Heart right ventricle (tissue), 16 donors: Measurements from ENCODE around the gene PIP5K1C. TPM values are rescaled to one million over a fixed set of nuclear protein-coding genes. Genes with fewer than 3 reads are reported as not detected.

Experiments
- ATAC-seq, 8 donors: fragments of 200-7000 bp; cut with Tn5 transposase; one replicate each; pipeline ENCODE4 v1.9.1; 2020; ENCODE audit warnings: mild to moderate bottlenecking in 8 of 8, moderate library complexity in 8 of 8, moderate number of reproducible peaks in 1 of 8
- DNase-seq, 2 donors: peaks; one replicate each; pipeline ENCODE4 v3.0.0-alpha.2; 2020
- H3K27ac ChIP-seq, 10 donors: fragments of 200-600 bp; sonication (generic) in 2 of 10; one replicate each; pipeline versions ENCODE4 v1.5.0 to v1.8.0; 2020 to 2022; ENCODE audit warnings: mild to moderate bottlenecking in 3 of 10
- H3K27me3 ChIP-seq, 7 donors: fragments of 200-600 bp; one replicate each; pipeline ENCODE4 v1.8.0; 2021 to 2022; ENCODE audit warnings: mild to moderate bottlenecking in 2 of 7
- H3K36me3 ChIP-seq, 9 donors: fragments of 200-600 bp; sonication (generic) in 1 of 9; one replicate each; pipeline versions ENCODE4 v1.5.0 to v1.8.0; 2020 to 2022; ENCODE audit warnings: mild to moderate bottlenecking in 2 of 9
- H3K4me1 ChIP-seq, 9 donors: fragments of 200-600 bp; sonication (generic) in 1 of 9; one replicate each; pipeline versions ENCODE4 v1.5.0 to v1.8.0; 2020 to 2022; ENCODE audit warnings: mild to moderate bottlenecking in 4 of 9
- H3K4me3 ChIP-seq, 10 donors: fragments of 200-600 bp; sonication (generic) in 2 of 10; one replicate each; pipeline versions ENCODE4 v1.5.0 to v1.8.0; 2020 to 2022; ENCODE audit warnings: mild to moderate bottlenecking in 7 of 10, moderate library complexity in 2 of 10
- H3K9me3 ChIP-seq, 11 donors: fragments of 200-600 bp in 10 of 11; sonication (generic) in 2 of 11; one replicate each; pipeline versions ENCODE4 v1.5.0 to v1.8.0; 2013 to 2022; ENCODE audit warnings: mild to moderate bottlenecking in 2 of 11, control low read depth in 1 of 11, moderate library complexity in 1 of 11
- WGBS, 2 donors: extraction: QIAGEN DNeasy Blood & Tissue Kit; methylation state at CpG; one replicate each; pipeline ENCODE4 v1.1.7; 2013; ENCODE audit warnings: inconsistent platforms in 1 of 2; 5-methylcytosine and 5-hydroxymethylcytosine counted together
- intact Hi-C, 10 donors: fragments of 100-400 bp; cut with DNase I; formaldehyde crosslinking; loops; one replicate each; pipeline versions ENCODE4 v1.11.1 to v1.14.2; 2022
- polyA plus RNA-seq, 2 donors: library from polyadenylated mRNA; stranded (reverse); fragments of 200-250 nt; gene quantifications; one replicate each; pipeline ENCODE4 v1.2.3, GENCODE V29; 2013
- total RNA-seq, 10 donors: library from RNA; stranded (reverse); fragmentation: NEBNext Ultra II Directional in 3 of 10; extraction: Animal tissue kit (Norgen Biotek cat#: 25700) in 3 of 10; gene quantifications; one replicate each; pipeline versions ENCODE4 v1.2.1 to v1.2.4, GENCODE V29; 2021 to 2023
- TF ChIP-seq, protein P1 (sequence below), 9 donors: fragments of 200-600 bp; sonication (generic) in 2 of 9; IDR thresholded peaks; one replicate each; pipeline versions ENCODE4 v1.5.0 to v1.8.0; 2021 to 2022; ENCODE audit warnings: antibody characterized with exemption in 9 of 9, mild to moderate bottlenecking in 5 of 9, moderate library complexity in 1 of 9
- donor health status: Arrhythmogenic right ventricular cardiomyopathy.
- donor health status: ischemic (EF 13 %, LVEDD 7.1; RV severe dilation, severe dysfunction).
- donor health status: healthy with polysubstance abuse.
- donor health status: DM: no; HTN: yes; CAD: no.
- donor health status: DM: no; HTN: no; CAD: no.
- donor health status: ischemic (EF 25% LVEDD 6.9; RV normal size, moderate dysfunction).
- donor health status: ischemic (EF 25% LVEDD 5.7; RV mildly dilated, moderate dysfunction).
- donor health status: healthy.
- donor health status: DM: yes; HTN: yes; CAD: no.
- donor health status: Ischemic cardiomyopathy.
- donor health status: ischemic (EF 35%, LVEDD 5.7; RV mildly dilated, moderate dysfunction).
- donor health status: nonischemic (EF 11% LVEDD 7.7; RV severe dilation, severe dysfunction).
- donor health status: DM: yes; HTN: yes; CAD: no.
- donor health status: PGD.
- donor health status: ischemic (EF 29% LVEDD 5.4; RV normal size, mild dysfunction).
- donor health status: nonischemic (EF 23%, LVEDD 6.1; RV moderate dilation, normal function).

The PIP5K1C gene
- total and polyA plus RNA-seq, 12 donors, result 18.3 to 46.6 (median 34.9) TPM

DNA sequence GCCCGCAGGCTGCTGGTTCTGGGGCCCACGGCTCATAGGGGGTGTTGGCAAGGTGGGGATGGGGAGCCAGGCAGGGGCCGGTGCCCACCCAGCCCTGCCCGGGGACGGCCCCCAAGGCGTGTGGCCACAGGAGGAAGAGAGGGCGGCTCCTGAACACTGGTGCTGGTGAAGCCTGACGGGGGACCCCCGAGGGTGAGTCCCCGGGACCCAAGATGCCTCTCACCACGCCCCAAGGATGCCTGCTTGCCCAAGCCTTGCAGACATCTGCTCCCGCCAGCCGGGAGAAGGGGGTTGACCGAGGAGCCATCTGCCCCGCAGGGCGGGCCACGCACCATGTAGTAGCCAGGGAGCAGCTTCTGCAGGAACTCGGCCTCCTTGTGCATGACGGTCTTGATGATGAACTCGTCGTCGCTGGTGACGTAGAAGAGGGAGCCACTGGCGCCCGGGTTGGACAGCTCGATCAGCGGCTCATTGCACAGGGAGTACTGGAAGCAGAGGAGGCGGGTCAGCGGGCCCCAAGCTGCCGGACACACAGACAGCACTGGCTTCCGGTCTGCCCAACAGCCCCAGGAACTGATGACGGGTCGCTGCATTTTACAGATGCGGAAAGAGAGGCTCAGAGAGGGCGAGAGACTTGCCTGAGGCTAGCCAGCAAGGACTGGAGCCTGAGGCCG, 44.1 kb downstream of the PIP5K1C start:
- peak overlapping the region in 2 of 10 donors; percentile 15 to 26 for H3K27ac ChIP-seq
- 87 to 92% methylated on average over 36 of the region's 36 CpGs for WGBS, 2 donors
- intact Hi-C loops, result no loop called here
- DNase-seq (no peak), ATAC-seq (no peak)
- peaks cover 0 to 4% (median 0%) of the 10 kb centered on the region in 11 donors for H3K9me3 ChIP-seq
- H3K4me1 ChIP-seq, result peaks cover 0 to 8% (median 0%) of the 10 kb centered on the region in 9 donors
- H3K27me3 ChIP-seq, result no peaks in the 10 kb centered on the region
- H3K36me3 ChIP-seq, result peaks cover 0 to 96% (median 65%) of the 10 kb centered on the region in 9 donors
- H3K4me3 ChIP-seq, result no peak overlapping the region
- TF ChIP-seq, protein P1, sequence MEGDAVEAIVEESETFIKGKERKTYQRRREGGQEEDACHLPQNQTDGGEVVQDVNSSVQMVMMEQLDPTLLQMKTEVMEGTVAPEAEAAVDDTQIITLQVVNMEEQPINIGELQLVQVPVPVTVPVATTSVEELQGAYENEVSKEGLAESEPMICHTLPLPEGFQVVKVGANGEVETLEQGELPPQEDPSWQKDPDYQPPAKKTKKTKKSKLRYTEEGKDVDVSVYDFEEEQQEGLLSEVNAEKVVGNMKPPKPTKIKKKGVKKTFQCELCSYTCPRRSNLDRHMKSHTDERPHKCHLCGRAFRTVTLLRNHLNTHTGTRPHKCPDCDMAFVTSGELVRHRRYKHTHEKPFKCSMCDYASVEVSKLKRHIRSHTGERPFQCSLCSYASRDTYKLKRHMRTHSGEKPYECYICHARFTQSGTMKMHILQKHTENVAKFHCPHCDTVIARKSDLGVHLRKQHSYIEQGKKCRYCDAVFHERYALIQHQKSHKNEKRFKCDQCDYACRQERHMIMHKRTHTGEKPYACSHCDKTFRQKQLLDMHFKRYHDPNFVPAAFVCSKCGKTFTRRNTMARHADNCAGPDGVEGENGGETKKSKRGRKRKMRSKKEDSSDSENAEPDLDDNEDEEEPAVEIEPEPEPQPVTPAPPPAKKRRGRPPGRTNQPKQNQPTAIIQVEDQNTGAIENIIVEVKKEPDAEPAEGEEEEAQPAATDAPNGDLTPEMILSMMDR (IDR thresholded peaks at IDR 0.05), result no peak

DNA sequence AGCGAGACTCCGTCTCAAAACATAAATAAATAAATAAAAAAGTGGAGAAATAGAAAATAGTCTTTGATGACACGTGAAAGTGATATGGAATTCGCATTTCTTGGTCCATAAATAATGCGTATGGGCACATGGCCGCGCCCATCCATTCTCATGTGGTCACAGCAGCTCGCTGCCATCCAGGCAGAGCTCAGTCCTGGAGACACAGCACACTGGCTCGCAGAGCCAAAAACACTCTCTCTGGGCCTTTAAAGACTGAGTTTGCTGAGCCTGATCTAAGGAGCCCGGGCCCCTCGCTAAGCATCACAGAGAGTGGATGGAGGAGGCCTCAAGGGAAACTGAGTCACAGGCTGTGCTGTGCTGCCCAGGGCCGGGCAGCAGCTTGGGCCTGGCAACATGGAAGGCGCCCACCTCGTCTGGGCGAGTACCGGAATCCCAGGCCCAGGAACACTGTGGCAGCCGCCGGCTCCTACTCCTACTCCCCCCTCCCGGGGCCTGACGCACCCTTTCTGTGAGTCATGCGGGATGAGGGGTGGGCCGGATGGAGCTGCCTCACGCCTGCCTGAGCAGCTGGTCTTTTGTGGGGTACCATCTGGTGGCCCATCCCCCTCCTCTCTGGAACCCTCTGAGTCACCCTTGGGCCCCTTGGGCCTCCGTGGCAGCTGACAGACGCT, 44.7 kb downstream of the PIP5K1C start:
- intact Hi-C loops, result no loop called here
- ATAC-seq, result peak in 7 of 8 donors; percentile 17 to 64 (median 40)
- H3K4me3 ChIP-seq, result no peak overlapping the region
- peaks cover 0 to 2% (median 0%) of the 10 kb centered on the region in 9 donors for H3K4me1 ChIP-seq
- 82 to 91% methylated on average over 25 of the region's 25 CpGs for WGBS, 2 donors
- TF ChIP-seq, protein P1 (IDR thresholded peaks at IDR 0.05), result no peak
- H3K36me3 ChIP-seq, result peaks cover 0 to 96% (median 66%) of the 10 kb centered on the region in 9 donors
- H3K27me3 ChIP-seq, result no peaks in the 10 kb centered on the region
- H3K9me3 ChIP-seq, result peaks cover 0 to 4% (median 0%) of the 10 kb centered on the region in 11 donors
- no peak for DNase-seq
- peak overlapping the region in 3 of 10 donors; percentile 2 to 26 (median 15) for H3K27ac ChIP-seq

DNA sequence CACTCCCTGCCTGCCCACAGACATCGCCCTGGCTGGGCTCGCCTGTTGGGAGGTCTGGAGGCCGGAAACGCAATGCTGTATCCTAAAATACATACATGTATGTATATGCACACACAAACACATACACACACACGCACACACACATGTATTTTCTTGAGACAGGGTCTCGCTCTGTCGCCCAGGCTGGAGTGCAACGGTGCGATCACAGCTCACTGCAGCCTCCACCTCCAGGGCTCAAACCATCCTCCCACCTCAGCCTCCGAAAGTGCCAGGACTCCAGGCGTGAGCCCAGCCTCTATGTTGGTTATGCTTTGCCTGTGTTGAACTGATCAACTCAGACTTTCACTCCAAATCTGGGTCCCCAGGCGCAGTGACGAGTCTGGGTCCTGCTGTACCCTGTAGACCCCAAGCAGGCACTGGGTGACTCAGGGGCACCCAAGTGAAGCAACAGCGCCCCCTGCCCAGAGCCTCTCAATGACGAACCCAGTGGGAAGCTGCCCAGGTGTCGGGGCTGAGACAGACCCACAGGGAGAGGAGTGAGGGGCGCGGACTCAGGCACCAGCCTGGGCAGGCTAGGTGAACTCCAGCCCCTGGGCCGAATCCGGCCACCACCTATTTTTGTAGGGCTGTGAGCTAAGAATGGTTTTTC, 46.3 kb downstream of the PIP5K1C start:
- Histone ChIP-seq H3K9me3 (peaks cover 0 to 4% (median 0%) of the 10 kb centered on the region in 11 donors), H3K4me1 (no peaks in the 10 kb centered on the region), H3K36me3 (peaks cover 0 to 90% (median 64%) of the 10 kb centered on the region in 9 donors), H3K4me3 (no peak overlapping the region), H3K27ac (no peak overlapping the region), H3K27me3 (no peaks in the 10 kb centered on the region)
- ATAC-seq (no peak), DNase-seq (no peak)
- intact Hi-C loops, result no loop called here
- 95 to 96% methylated on average over 20 of the region's 20 CpGs for WGBS, 2 donors
- TF ChIP-seq, protein P1 (IDR thresholded peaks at IDR 0.05), result no peak

DNA sequence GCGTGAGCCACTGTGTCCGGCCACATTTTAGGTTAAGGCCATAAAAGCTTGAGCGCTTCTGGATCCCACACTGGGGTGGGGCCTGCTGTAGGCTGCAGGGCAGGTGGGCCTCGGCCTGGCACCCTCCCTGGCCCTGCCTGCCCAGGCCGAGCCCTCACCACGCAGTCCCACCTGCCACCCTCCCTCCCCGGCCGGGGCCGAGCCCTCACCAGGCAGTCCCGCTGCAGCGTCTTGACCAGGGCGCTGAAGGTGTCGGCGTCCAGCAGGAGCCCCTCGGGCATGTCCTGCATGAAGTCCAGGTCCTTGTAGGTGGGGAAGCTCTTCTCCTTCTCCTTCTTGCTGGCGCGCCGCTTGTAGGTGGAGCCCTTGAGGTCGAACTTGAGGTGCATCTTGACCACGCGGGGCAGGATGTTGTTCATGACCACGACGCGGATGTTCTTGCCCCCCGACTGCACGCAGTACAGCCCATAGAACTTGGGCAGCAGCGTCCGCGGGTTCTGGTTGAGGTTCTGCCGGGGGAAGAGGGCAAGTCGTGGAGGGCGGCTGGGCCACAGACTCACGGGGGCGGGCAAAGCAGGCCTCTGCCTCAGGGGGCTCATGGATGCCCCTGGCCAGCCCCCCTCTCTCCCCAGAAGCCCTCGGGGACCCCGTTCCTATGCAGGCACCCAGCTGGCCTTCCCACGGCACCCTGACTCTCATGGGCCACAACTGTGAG, 47.0 kb downstream of the PIP5K1C start:
- Histone ChIP-seq H3K27me3 (no peaks in the 10 kb centered on the region), H3K4me1 (no peaks in the 10 kb centered on the region), H3K9me3 (peaks cover 0 to 4% (median 0%) of the 10 kb centered on the region in 11 donors), H3K27ac (no peak overlapping the region), H3K4me3 (no peak overlapping the region), H3K36me3 (peaks cover 0 to 89% (median 63%) of the 10 kb centered on the region in 9 donors)
- TF ChIP-seq, protein P1 (IDR thresholded peaks at IDR 0.05), result no peak
- WGBS, 2 donors, result 94% methylated on average over 37 of the region's 37 CpGs
- DNase-seq, result no peak
- no peak for ATAC-seq
- intact Hi-C loops, result no loop called here
